T-helper 2 cell treated with Interferon-gamma antibody and Interleukin-4, amounts not matched to agents 100 ng/mL and 5 ng/mL, for 36 hours (primary cell): ENCODE measurements around the gene ATAD2B. TPM values are rescaled to one million over a fixed set of nuclear protein-coding genes. Genes with fewer than 3 reads are reported as not detected.

Experiments
- intact Hi-C: fragments of 100-400 bp; cut with micrococcal nuclease; formaldehyde crosslinking; loops from one replicate; pipeline ENCODE4 v1.15.1; 2023
- total RNA-seq: library from RNA; stranded (reverse); gene quantifications from 2 replicates; pipeline ENCODE4 v1.2.3, GENCODE V29; 2022

The ATAD2B gene
- total RNA-seq, 1 donor from 2014 or later, result 25.5 TPM

DNA sequence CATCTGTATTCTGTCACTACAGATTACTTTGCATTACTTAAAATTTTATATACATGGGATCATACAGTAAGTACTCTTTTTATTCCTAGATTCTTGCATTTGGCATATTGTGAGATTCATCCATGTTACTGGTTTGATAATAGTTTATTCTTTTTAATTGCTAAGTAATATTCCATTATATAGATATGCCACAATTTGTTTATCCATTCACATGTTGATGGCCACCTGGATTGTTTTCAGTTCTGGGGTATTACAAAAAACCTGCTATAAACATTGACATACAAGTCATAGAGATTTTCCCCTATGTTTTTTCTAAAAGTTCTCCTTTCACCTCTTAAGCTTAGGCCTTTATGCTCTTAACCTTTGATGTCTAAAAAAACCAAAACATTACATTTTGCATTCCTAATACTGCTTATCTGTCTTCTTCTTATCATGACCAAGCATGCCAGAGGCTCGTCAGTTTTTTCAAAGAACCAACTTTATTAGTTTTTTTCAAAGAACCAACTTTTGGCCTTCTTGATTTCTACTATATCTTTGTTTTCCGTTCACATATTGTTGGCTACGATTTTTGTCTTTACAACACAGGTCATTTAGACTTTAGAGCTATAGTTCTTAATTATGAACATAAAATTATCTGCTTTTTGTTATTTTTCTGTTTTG, 86.9 kb downstream of the ATAD2B start:
- intact Hi-C loops, result no loop called here

DNA sequence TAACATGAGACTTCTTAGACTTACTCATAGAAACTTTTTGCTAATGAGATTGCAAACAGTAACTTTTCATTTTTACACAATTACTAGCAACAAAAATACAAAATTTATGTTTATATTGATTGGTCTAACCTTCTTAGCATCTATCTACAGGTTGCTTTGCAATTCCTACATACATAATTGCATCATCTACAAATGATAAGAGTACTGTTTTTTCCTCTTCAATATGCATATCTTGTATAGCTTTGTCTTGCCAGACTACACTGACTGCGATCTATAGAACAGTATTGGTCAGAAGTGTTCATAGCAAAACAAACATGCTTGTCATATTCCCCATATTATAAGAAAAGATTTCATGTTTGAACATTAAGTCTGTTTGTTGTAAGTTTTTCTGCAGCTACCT, 87.9 kb downstream of the ATAD2B start:
- intact Hi-C loops, result no loop called here

DNA sequence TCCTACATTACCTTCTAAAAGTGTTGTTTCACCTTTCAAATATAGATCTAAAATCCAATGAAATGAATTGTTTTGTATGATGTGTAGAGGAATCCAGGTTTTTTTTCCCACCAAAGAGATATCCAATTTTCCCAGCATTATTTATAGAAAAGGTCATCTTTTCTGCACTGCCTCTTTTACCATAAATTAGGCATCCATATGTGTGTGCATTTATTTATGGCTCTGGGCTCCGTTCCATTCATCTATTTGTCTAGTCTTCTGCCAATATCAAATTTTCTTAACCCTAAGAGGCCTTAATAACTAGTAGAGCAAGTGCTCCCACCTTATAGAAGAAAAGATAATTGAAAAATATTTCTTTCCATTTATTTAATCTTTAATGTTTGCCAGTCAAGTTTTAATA, 88.3 kb downstream of the ATAD2B start:
- intact Hi-C loops, result no loop called here

- intact Hi-C loops, result no loop called here
These were observed 89.1 kb downstream of the ATAD2B start for GRCh38 chr2:23837871-23838270.

DNA sequence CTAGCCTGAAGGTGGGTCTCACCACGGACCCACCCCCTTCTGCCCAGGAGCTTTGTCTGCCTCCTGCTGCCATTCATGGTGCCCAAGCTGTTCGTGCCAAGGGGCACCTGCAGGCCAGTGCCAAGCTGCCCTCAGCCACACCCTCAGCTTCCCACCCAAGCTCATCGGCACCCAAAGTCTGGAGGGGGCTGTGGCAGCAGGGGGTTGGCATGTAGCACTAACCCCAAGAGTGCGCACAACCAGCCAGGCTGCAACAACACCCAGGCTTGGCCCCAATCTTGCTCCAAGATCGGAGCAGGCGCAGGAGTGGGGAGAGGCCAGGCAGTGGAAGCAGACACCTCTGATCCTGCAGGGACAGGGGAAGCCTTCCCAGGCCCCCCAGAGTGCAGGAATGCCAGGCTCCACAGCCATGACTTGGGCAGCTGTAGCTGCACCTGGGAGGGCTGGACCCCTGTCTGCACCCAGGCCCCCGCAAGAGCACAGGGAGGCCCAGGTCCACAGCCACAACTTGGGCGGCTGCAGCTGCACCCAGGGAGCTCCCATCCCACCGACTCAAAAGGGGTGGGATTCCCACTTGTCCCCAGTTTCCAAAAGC, 89.9 kb downstream of the ATAD2B start:
- intact Hi-C loops, result no loop called here

DNA sequence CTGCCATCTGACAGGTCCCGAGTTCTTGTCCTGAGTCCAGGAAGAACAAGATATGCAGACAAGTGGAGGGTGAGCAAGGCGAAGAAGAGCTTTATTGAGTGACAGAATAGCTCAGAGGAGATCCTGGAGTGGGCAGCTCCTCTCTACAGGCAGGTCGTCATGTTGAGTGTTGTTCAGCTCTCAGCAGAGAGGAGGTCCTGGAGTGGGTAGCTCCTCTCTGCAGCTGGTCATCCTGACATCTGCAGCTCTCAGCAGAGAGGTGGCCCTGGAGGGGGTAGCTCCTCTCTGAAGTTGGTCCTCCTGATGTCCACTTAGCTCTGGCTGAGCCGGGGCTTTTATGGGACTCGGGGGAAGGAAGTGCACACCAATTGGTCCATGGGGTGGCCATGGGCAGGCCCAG, 90.4 kb downstream of the ATAD2B start:
- intact Hi-C loops, result no loop called here

DNA sequence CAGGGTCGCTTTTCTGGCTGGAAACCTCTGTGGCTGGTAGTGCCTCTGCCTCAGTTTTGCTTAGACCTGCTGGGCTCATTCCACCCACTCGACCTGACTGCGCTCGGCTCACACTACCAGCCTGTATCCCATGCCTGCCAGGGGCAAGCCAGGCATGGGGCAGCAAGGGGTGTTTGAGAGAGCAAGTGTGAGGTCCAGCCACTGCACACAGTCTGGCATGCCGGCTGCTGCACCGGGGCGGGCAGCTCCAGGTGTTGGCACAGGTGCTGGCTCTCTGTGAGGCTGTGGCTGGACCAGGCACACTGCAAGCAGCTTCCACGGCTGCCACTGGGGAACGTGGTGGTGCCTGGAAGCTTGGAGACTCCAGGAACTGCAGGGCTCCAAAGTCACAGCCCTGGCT, 90.9 kb downstream of the ATAD2B start:
- intact Hi-C loops, result no loop called here

GRCh38 chr2:23835423-23835822, 91.5 kb downstream of the ATAD2B start:
- intact Hi-C loops, result no loop called here

DNA sequence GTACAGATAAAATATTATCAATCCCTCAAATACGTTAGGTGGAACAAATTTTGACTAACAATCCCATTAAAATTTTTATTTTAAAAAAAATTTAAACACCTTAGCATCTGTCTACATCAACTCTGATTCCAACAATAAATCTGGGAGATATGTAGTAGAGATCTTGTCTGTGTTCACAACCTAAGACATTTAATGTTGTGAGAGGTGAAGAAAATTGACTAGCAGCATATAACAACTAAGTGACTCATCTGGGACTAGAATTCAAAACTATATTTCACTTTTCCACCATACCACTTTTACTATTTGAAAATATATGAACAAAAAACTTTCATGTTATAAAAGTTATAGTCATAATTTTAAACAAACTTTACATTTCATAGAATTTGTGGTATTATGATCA, 97.9 kb downstream of the ATAD2B start:
- intact Hi-C loops, result no loop called here

DNA sequence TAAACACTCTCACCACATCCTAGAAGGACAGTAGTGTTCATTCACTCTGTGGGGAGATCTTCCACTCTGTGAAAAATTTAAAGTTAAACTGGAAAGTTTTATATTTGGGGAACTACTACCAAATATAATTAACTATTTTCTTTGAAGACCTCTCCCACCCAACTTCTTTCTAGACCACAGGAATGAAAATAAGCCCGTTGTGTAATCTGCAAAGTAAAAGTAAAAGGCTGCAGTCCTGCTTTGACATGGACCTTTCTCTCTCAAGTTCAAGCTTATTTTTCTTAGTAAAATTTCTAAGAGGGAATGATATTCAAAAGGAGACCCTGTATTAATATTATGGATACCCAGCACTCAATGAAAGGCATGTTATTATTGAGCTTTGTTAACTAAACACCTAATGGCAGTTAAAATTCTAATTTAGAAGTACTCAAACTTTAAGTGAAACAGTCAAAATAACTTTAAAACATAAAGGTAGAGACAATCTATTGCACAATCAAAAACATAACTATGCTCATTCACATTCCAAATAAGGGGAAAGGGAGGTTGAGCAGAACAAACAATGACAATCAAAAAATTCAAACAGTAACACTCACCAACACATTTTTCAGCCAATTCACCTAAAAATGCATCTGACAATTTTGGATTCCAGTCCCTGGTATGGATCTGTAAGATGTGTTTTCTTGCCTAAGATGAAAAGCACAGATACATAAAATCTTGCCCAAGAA, 98.5 kb downstream of the ATAD2B start:
- intact Hi-C loops, result no loop called here

DNA sequence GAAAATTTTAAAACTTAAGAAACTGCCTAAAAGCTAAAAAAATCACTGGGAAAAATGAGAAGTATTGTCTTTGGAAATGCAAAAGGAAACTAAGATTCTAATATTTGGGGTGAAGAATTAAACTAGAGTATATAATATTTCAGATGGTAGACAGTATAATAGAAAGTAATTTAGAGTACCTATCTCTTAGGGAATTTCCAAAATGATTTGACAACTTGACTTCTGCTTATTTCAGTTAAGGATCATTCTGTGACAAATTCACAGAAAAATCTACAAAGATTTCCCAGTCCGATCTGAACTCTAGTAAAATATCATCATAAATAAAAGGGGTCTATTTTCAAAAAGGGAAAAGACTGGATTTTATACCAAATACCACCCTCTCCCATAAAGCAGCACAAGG, 99.6 kb downstream of the ATAD2B start:
- intact Hi-C loops, result no loop called here

DNA sequence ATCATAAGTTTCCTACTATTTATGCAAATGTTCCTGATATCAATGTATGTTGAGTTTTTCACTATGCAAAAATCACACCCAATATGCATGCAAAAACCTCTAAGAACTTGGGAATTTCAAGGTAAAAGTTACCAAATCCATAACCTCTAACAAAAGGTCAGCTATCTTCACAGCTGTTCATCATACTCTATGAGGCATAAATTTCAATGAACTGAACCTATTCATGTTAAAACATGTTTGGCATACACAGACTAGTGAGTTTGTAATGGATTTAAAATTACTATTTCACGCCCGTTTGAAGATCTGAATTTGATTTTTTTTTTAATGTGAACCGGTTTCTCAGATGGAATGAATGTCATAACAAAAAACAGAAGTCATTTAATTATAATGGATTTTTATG, 100.2 kb downstream of the ATAD2B start:
- intact Hi-C loops, result no loop called here

GRCh38 chr2:23826040-23826439, 100.9 kb downstream of the ATAD2B start:
- intact Hi-C loops, result no loop called here

- intact Hi-C loops, result loop anchor here (1.0 to 2.0 kb wide), 2 partner anchors 102 to 260 kb away; partner anchors contain the start of genes ATAD2B and TP53I3
These were observed 102.1 kb downstream of the ATAD2B start for GRCh38 chr2:23824777-23825212.

- intact Hi-C loops, result loop anchor here (1.0 to 2.0 kb wide), 2 partner anchors 103 to 260 kb away; partner anchors contain the start of genes ATAD2B and TP53I3
These were observed 103.1 kb downstream of the ATAD2B start for GRCh38 chr2:23823863-23824262.

DNA sequence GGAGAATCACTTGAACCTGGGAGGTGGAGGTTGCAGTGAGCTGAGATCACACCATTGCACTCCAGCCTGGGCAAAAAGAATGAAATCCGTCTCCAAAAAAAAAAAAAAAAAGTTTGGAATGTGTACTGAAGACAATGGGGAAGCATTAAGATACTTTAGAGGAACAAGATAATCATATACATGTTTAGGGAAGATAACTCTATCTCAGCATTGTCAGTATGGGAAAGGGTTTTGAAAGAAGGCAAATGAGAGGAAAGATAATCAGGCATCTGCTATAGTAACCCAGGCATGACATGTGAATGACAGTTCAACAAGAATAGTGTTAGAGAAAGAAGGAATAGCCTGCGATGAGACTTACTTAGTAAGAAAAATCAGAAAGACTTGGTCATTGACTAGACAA, 112.0 kb downstream of the ATAD2B start:
- intact Hi-C loops, result no loop called here

- intact Hi-C loops, result no loop called here
These were observed 113.5 kb downstream of the ATAD2B start for GRCh38 chr2:23813438-23813837.

DNA sequence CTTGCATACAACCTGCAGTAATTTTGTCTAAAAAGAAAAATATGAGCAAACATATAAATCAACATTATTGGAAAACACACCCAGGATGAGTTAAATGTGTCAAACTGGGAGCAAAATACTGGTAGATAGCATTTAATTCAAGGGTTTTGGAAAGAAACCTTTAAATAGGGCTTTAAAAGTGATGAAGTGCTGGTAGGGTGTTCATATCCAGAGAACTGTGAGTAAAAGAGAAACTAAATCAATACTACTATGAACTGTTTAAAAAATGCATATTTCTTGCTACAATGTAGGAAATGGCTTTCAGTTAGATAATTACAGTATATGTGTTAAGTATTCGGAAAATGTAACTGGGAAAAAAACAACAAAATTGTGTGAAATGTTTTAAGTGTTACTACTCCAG, 117.8 kb downstream of the ATAD2B start:
- intact Hi-C loops, result no loop called here

DNA sequence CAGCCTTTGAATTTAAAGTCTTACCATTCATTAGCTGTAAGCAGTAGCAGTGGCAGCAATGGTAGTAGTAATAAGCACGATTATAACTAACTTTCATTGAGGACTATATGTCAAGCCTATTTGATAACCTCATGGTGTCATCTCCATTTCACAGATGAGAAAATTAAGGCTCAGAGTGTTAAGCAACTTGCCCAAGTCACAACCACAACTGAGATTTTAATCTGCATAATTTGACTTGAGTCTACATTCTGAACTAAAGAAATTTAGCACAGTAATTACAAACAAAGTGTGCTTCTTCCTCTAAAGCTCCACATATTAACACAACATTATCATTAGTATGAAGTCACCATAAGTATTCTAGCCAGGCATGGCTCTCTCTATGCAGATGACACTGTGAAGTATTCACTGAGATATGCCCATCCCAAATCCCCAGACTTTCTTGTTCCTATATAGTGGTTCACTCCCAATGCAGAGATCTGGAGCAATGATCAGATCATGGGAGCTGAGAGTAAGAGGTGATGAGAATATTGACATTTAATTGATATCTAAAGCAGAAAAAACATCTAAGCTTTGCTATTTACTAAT, 120.2 kb downstream of the ATAD2B start:
- intact Hi-C loops, result no loop called here

DNA sequence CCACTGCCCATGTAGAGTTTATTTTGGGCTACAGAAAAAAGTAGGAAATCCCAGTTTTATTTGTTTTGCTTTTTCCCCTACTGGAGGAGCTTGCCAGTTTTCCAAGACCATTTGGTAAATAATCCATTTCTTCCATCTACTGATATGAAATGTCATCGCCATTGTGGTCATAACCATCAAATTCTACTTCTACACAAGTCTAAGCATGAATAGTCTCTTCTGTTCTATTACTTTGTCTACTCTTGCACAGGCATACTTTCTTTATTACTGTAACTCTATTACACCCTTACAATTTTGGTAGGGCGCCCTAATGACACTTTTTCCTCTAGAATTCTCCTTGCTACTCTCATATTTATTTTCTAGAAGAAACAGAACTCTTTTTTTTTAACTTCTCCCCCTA, 120.7 kb downstream of the ATAD2B start:
- intact Hi-C loops, result no loop called here

DNA sequence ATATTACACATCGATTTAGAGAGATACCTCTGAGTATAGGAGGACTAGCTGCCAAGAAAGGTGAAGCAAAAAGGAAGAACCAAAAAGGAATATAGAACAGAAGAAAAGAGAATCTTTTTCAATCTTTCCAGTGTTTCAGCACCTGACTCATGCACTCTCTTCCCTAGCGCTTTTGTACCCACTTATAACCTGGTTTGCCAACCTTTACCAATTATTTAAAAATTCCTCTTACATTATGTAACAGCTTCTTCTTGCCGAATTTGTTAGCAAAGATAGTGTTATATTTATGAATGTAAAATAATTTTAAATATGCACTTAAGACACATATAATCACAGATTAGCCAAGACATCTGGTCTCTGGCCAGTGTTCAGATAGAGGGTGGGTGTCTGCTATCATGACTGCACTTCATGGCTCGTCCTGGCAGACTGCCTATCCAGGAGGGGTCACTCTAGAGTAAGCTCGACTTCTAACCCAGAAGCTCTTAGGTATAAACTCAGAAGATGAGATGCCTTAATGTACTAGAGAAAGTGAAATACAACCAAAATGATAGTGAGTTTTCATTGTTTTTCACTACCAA, 122.9 kb downstream of the ATAD2B start:
- intact Hi-C loops, result no loop called here
